ENCODE results near the gene KCNQ1.

- TF ChIP-seq CTCF (IDR thresholded peaks at IDR 0.05) (no peak), EZH2 (IDR thresholded peaks at IDR 0.05; ENCODE audit: borderline replicate concordance, insufficient read depth, low read depth, low read length, poor library complexity, severe bottlenecking) (no peak)
Observed at GRCh38 chr11:2460540-2461252, 15.9 kb downstream of the KCNQ1 start.

Data from B cell (primary cell).